DMS53 treated with DMSO at 0.1 percent for 48 hours (cell line): ENCODE measurements around the gene ADAMTS7.
"Not testable (repeated sequence)": the region's sequence is repeated elsewhere in the genome, so short reads cannot be mapped to it uniquely, and the experiment has no call there.

Source experiments
- DNase-seq: peaks from one replicate; lab custom pipeline; 2025; ENCODE audit not compliant: unreplicated experiment; lab: John Stamatoyannopoulos, UW

The ADAMTS7 gene

DNA sequence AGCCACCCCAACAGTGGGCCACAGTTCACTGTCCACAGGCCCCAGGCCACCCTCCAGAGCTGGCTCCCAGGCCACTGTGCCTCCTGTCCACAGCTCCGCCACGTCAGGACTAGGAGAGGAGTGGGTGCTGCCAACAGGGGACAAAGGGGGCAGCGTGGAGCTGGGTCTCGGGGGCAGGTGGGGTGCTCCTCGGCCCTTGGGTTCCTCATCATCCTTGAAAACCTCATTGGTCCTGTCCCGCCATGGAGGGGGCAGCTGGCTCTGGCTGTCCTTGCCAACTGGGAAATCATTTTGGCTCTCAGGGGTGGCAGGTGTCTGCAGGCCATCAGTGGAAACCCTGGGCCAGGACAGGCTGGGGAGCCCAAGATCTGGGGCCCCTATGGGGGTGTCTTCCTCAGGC, 45.2 kb downstream of the ADAMTS7 start:
- DNase-seq: no peak

DNA sequence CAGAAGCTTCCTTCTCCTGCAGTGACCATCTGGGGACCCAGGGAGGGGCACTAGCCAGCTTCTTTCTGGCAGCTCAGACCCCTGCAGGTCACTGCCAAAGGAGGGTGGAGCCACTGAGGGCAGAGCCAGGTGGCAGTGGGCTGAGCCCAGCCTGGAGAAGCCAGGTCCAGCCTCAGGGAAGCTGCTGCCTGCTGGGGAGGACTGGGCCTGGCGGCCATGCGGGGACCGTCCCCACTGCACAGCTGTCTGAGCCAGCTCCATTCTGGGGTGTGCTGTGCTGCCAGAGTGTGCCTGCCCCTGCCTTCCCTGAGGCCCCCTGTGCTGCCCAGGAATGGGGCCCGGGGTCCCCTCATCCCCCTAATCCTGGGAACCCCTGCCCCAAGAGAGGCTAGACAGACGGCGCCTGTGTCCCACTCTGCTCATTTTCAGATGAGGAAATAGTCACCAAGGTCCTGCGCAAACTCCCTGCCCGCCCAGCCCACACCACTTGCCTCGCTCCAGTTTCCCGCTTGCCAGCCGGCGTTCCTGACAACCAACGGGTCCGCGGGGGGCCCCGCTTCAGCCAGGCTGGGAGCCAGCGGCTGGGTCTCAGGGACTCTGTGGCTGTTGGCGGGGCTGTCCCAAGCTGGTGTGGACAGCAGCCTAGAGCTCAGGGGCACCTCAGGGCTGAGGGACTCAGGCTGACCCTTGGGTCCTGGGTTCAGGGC, 46.0 kb downstream of the ADAMTS7 start:
- DNase-seq: not testable (repeated sequence)

DNA sequence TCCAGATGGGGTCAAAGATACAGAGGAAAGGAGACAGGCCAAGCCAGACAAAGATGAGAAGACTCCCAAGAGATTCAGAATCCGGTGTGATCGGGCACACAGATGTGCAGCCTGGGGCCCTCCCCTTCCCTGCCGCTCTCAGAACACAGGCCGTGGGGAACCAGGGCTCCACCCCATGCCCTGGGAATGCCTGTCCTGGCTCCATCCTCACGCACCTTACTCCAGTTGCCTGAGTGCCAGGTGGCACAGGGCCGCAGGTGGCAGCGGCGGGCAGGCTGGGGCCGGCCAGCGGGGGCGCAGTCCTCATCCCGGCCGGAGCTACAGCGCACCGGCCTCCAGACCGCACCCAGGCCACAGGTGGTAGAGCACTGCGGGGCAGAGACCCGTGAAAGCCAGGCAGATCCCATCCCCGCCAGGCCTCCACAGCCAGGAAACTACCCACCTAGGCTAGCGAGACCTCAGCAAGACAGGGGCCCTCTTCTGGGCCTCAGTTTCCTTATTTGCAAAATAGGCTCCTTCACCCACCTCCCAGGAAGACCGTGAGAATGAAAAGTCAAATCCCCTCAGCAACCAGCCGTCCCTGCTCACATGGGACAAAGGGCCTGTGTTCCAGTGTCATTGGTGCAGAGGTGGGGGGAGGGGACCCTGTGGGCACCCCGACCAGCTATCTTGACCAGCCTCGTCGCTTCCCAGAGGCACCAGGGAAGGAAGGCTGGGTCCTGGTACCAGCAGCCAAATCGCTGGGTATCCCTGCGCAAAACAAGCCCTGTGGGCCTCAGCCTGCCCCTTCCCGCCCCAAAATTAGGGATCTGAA, 46.7 kb downstream of the ADAMTS7 start:
- not testable (repeated sequence) for DNase-seq

DNA sequence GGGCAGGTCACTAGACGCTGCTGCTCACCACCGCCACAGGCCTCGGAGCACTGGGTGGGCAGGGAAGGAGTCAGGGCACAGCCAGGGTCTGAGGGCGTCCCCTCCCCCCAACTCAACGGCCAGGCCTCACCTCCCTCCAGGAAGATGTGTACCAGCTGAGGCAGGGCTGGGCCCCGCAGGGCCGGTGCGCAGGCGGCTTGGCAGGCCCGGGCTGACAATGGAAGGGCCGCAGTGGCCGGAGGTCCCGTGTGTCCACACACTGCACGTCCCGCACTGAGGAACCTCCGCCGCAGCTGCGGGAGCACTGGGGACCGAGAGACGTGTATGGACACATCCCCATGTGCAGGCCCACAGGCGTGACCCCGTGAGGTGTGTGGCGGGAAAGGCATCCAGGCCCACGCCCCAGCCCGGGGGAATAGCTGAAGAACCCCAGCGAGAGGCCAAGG, 47.4 kb downstream of the ADAMTS7 start:
- no peak for DNase-seq

DNA sequence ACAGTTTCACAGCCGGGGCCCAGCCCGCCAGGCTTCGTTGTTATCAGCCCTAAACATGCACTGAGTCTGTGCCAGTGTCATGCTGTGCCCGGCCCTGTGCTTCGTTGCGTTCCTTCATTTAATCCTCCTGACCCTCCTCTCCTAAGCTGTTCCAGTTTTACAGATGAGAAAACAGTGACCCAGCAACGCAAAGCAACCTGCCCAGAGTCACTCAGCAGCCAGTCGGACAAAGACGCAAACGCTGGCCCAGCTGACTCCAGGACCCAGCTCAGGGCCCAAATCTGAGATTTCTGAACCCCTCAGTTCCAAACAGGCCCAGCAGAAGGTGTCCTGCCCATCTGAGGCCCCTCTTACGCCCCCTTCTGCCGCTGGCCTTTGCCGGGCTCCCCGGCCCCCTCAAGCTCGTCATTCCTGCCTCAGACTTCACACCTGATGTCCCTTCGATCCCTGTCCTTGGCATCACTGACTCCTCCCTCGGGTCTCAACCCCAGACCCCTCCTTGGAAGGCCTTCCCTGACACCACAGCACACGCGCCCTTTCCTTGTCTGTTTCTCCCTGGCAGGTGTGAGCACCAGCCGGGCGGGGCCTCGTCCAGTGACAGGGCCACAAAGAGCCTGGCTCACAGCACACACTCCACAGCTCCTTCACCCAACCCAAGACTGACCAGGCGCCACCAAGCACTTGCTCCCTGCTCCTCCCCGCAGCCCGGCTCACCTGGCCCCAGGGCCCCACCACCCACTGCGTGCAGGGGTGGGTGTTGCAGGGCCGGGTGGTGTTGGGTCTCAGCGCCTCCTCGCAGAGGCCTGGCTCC, 48.1 kb downstream of the ADAMTS7 start:
- DNase-seq: no peak

DNA sequence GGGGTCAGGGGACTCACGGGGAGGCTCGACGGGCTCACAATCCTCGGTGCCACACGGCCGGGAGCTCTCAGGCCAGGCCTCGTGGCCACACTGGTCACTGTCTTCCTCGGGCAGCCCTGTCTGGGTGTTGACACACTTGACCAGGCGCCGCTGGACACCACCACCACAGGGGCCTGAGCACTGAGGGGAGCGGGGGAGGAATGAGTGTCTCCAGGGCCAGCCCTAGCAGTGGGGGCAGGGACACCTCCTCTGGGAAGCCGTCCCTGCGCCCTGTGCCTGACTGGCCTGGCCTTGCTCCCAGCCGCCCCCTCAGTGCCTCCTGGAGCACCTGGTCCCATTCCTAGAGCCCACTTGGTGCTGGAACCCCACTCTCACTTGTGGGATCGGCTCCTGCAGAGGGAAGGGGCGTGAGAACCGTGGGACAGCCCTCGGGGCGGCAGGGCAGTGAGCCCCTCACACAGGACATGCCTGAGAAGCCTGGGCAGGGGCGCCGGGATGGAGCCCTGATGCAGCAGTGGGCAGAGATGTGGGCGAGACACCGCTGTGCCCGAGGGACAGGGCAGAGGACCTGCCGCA, 48.8 kb downstream of the ADAMTS7 start:
- not testable (repeated sequence) for DNase-seq

DNA sequence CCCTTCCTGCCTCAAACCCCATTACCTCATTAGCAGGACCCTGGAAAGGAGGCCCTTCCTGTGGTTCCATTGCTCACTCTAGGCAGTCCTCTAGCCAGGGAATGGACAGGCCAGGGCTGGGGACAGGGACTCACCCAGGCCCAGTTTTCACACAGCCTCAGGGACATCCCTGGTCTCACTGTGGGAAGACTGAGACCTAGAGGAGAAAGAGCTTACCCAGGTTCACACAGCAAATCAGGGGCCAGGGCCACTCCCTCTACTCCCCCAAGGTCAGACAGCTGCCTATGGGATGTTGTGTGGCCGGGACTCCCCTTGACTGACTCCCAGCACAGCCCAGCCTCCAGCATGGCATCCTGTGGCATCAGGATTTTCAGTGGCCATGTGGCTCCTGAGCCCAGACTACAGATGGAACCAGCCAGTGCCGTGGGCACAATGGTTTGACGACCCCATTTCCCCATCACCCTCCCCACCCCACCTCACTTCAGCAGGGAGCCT, 49.3 kb downstream of the ADAMTS7 start:
- no peak for DNase-seq

DNA sequence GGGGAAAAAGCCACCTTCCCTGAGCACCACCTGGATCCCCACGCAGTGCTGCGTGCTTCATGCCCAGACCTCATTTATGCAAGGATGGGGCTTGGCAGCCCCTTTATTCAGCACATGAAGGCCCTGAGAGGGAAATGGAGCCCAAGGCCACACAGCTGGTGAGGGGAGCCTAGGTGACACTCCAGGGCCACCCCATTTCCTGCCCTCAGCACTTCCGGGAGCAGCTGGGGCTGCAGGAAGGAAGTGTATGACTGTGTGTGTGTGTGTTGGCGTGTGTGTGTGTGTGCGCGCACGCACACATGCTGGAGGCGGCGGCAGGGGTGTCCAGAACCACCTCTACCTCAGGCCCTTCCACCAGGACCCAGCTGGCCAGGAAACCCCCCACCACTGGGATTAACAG, 49.8 kb downstream of the ADAMTS7 start:
- not testable (repeated sequence) for DNase-seq

DNA sequence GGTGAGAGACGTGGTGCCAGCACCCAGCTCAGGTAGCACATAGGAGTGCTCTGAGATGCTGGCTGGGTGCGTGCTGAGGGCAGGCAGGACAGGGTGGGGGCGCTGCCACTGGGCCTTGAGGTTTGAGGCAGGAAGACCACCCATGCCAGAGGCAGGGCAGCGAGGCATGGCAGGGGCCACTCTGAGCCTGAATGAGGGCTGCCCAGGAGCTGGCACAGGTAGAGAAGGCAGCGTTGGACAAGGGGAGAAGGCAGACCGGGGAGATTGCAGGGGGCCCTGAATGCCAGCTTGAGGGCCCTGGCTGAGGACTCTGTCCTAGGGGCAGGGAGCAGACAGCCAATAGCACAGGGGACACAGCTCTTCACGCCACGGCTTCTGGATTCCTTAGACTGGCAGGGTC, 50.2 kb downstream of the ADAMTS7 start:
- DNase-seq: no peak

DNA sequence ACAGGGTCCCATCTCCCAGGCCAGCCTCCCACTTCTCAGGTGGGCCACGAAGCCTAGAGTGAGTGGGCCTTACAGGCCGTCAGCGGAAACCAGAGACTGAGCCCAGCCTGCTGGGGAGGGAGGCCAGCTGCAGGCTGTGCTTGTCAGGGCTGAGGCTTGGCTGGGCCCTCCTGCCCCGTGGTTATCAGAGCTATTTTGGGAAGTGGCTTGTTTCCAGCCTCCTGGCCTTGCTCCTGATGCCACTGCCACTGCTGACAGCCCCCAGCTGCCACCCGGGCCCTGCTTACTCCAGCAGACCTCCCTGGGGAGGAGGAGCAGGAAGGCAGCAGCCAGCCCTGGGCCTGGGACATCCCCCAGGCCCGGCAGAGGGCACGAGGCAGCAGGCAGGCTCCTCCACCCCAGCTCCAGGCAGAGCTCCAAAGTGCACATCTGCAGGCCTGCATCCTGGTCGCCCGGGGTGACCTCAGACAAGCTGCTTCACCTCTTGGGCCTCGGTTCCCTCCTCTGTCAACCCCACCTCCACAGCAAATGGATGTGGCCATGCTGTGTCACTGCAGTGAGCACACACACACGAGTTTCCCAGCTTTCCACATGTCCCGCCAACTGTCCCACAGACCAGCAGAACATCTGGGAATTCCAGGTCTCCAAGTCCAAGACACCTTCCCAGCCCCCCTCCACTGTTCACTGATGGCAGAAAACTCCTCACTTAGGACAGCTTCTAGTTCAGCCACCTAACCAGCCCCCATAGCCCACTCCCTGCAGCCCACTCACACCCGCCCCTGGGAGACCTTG, 51.0 kb downstream of the ADAMTS7 start:
- not testable (repeated sequence) for DNase-seq

DNA sequence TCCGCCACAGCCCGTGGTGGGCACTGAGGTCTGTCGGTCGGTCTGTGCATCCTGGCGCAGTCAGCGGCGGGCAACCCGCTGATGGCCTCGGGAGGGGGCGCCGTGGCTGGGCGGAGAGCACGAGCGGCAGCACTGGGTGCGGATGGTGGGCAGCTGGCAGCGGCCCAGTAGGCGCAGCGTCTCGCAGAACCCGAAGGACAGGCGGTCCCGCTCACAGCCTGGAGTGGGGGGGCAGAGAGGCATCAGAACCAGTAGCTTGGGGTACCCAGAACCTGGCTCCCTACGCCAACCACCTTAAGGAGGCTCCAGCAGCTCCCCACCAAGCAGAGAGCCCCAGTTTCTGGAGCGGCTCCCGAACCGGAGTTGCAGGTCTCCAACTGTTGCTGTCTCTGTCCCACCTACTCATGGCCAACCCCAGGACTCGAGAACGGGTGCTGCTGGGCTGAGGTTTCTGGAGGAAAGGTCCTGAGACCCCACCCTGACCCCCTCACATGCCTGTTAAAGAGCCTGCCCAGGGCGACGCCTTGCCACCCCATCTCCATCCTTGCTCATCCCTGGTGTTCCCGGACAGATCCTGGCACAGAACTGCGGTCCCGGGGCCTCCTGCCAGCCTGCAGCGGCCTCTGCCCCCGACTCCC, 51.8 kb downstream of the ADAMTS7 start:
- DNase-seq: not testable (repeated sequence)

DNA sequence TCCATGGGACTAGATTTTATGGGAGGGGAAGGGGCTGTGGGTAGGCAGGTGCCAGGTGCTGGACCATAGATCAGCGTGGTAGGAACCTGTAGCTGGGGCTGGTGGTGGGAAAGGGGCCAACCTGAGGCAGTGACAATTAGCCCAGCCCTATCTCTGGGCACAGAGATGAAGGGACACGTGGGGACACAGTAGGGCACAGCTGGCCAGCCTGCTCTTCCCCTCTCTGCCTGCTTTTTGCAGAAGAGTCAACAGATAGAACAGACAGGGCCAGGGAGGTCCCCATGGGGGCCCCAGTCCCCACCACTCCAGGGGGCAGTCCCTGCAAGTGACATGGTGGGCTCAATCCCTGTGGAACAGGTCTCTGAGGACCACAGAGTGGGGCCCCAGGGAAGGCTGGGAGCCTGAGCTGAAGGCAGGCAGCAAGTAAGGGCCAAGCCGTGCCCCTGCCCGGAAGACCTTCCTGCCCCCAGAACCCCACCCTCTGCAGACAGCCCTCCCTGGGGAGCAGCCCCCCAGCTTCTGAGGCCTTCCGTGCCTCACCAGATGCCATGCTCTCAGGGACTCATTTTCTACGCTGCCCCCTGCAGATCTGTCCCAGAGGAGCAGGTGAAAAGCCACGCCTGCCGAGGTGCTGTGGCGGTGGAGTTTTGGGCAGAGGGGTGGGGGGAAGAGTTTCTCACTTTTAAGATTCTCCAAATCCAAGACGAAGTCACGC, 52.6 kb downstream of the ADAMTS7 start:
- DNase-seq: not testable (repeated sequence)

DNA sequence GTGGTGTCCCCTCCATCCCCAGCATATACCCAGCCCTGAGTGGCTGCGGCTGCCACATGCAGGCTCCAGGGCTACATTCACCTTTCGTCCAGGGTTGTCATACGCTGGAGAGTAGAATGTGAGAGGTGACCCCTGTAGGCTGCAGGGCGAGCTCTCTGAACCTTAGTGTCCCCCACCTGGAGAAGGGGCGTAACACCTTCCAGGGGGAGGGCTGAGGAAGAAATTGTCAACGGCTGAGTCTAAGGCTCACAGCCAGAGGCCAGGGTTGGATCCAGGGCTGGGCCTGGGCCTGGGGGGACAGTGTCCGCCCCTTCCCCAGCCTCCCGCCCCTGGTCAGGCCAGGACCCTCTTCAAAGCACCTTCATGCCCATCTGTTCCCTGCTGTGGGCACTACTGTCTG, 53.2 kb downstream of the ADAMTS7 start:
- DNase-seq: not testable (repeated sequence)

DNA sequence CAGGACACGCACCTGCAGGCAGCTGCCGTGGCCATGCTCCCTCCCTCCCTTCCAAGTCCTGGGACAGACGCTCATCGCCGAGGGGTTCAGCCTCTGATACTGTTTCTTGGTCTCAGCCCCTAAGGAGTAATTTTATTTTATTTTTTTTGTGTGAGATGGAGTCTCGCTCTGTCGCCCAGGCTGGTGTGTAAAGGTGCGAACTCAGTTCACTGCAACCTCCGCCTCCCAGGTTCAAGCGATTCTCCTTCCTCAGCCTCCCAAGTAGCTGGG, 53.7 kb downstream of the ADAMTS7 start:
- DNase-seq: no peak

DNA sequence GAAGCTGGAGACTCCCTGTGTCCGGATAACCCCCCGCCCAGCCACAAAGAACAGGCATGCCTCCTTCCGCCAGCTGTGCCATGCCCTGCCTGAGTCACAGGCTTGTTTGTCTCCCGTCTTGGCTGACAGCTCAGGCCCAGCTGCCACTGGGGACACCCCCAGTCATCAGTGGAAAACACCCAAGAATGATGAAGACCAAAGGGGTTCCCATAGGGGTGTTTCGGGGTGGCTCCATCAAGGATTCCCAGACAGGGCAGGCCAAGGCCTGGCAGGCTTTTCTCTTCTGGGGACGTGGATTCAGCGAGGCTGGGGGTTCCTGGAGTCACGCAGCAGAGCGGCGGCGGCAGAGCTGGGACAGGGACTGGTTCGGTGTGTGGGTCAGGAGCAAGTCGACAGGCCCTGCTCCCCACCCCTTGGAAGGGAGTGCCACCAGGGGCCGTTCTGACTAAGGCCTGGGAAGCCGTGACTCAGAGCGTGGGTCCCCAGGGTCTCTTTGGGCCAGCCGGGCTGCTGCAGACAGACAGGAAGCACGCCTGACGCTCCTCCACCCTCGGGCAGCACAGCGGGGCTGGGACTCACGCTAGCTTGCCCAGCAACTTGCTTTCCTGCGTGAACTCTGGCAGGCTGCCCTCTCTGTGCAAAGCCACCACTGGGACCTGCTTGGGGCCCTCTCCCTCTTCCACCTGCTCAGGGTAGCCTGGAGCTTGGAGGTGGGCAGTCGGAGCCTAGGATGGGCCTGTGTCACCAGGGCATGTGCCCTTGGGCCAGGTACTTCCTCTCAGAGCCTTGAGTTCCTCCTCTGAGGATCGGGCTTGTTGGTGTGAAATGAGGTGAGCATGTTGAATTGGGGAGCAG, 54.3 kb downstream of the ADAMTS7 start:
- DNase-seq: not testable (repeated sequence)

DNA sequence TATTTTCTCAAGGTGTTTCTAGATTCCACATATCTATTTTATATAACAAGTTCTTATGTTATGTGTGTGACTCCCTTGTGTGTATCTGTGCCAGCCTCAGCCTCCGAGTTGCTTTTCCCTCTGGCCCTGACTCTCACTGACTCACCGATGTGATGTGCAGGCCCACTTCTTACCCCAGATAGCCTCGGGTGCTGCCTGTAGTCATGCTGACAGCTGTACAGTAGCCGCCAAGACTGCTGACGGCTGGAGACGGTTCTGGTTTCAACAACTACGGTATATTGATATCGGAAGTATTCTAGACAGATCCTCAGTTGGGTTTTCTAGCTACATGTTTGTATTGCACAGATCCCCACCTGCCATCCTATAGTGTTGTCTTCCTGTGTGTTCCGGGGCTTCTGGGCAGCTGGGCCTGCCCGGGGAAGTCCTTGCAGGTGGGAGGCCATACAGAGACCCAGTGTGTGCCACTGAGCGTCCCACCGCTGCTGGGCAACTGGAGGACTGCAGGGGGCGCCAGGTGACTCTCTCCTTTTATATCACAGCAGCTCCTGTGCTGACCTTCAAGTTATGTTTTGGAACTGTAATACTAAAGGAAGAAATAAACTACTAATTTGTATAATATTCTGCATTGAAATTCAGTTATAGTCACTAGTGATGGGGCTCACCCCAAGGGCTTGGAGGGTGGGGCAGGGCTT, 55.2 kb downstream of the ADAMTS7 start:
- DNase-seq: not testable (repeated sequence)

DNA sequence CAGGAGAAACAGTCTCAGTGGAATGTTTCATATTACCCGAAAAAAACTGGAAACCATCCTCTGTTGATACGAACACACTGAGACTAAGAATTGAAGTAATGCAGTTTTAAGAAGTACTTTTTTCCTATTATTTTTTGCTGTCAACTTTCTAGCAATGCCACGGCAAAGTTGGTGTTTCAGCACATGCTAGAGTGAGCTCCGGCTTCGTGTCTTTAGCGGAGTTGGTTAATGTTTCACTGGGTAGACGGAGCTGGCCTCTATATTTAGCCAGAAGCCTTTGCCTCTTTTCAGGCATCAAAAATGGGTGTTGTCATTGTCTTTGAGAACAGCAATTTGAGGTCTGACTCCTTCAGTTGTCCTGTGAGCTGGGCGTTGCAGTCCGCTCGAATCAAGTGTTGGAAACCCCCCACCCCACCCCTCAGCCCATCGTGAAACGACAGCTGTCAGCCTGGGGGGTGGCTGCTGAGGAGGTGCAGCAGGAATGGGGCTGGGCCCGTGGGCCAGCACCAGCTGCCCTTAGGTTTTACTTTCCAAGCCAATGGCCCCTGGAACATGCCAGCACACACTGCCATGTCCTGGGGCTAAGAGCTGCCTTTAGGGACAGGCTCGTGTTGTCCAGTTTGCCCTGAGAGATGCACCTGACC, 56.5 kb downstream of the ADAMTS7 start:
- peak; percentile 19 for DNase-seq
